GF-D8 (cell line): ENCODE results near the gene MBD5.
"Not testable (repeated sequence)": the region's sequence is repeated elsewhere in the genome, so short reads cannot be mapped to it uniquely, and the experiment has no call there.

Experiments used
- DNase-seq: peaks from one replicate; lab custom pipeline; 2025; lab: John Stamatoyannopoulos, UW

MBD5 gene

GRCh38 chr2:148021059-148021861 is at the start of gene MBD5:
MBD5 (plus strand) TSS chr2:148021091.
- DNase-seq = no peak

GRCh38 chr2:147976102-147976501 is 44.8 kb upstream of the MBD5 start:
- no peak for DNase-seq

GRCh38 chr2:147977679-147978078 is 43.2 kb upstream of the MBD5 start:
- no peak for DNase-seq

- no peak for DNase-seq
Measured at GRCh38 chr2:147980940-147981528, 39.9 kb upstream of the MBD5 start.

- no peak for DNase-seq
Measured at GRCh38 chr2:147989102-147989501, 31.8 kb upstream of the MBD5 start.

- peak; percentile 17 for DNase-seq
Measured at GRCh38 chr2:147989809-147990403, 31.0 kb upstream of the MBD5 start.

GRCh38 chr2:147994965-147995364 is 25.9 kb upstream of the MBD5 start:
- not testable (repeated sequence) for DNase-seq

GRCh38 chr2:147996828-147997227 is 24.1 kb upstream of the MBD5 start:
- DNase-seq = no peak

- no peak for DNase-seq
Measured at GRCh38 chr2:147998203-147998602, 22.7 kb upstream of the MBD5 start.

GRCh38 chr2:147999126-147999525 is 21.8 kb upstream of the MBD5 start:
- no peak for DNase-seq

GRCh38 chr2:148000095-148000494 is 20.8 kb upstream of the MBD5 start:
- DNase-seq = no peak

- not testable (repeated sequence) for DNase-seq
Measured at GRCh38 chr2:148002420-148002819, 18.5 kb upstream of the MBD5 start.

- DNase-seq = no peak
Measured at GRCh38 chr2:148006249-148007007, 14.5 kb upstream of the MBD5 start.

- DNase-seq = no peak
Measured at GRCh38 chr2:148007219-148007900, 13.5 kb upstream of the MBD5 start.

GRCh38 chr2:148008411-148008810 is 12.5 kb upstream of the MBD5 start:
- DNase-seq = not testable (repeated sequence)

GRCh38 chr2:148013876-148014275 is 7.0 kb upstream of the MBD5 start:
- no peak for DNase-seq

GRCh38 chr2:148014616-148015015 is 6.3 kb upstream of the MBD5 start:
- no peak for DNase-seq

GRCh38 chr2:148020111-148021058 is 506 bp upstream of the MBD5 start, which contains the start of gene ORC4:
ORC4 (minus strand) TSS chr2:148020737; CDS start chr2:147975958, 44,779 bp downstream.
- peak; percentile 96 for DNase-seq

GRCh38 chr2:148021886-148022285 is 995 bp downstream of the MBD5 start:
- DNase-seq = no peak

GRCh38 chr2:148022351-148022750 is 1.5 kb downstream of the MBD5 start:
- DNase-seq = no peak

- no peak for DNase-seq
Measured at GRCh38 chr2:148022882-148023281, 2.0 kb downstream of the MBD5 start.
